Endothelial cell of umbilical vein (primary cell): ENCODE results near the gene EYS.

Experiments used
- MYC ChIP-seq: IDR thresholded peaks from one replicate; pipeline ENCODE4 v1.6.1; 2011; ENCODE audit warnings: mild to moderate bottlenecking, low read depth, low read length
- POLR2A ChIP-seq: IDR thresholded peaks from 2 replicates; pipeline ENCODE4 v1.6.1; 2012; ENCODE audit warnings: low read depth, mild to moderate bottlenecking, control low read depth, low read length
- POLR2AphosphoS5 ChIP-seq: IDR thresholded peaks from 2 replicates; pipeline ENCODE4 v1.6.1; 2012; ENCODE audit warnings: low read depth, mild to moderate bottlenecking, control low read depth, low read length, moderate library complexity; ENCODE audit not compliant: insufficient read depth
- TF ChIP-seq, protein P1 (sequence below): IDR thresholded peaks from 2 replicates; pipeline ENCODE4 v1.6.1; 2011; ENCODE audit not compliant: insufficient read depth, insufficient read length

DNA sequence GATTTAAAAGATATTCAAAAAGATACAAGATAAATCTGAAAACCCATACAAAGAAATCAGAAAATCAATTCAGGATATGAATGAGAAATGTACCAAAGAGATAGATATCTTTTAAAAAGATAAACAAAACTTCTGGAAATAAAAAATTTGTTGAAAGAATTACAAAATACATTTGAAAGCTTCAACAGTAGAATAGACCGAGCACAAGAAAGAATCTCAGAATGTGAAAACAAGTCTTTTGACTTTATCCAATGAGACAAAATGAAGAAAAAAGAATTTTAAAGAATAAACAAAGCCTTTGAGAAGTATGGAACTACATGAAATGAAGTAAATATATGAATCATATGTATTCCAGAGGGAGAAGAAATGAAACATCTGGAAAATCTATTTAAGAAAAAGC is 1011.0 kb downstream of the EYS start:
- TF ChIP-seq, protein P1, sequence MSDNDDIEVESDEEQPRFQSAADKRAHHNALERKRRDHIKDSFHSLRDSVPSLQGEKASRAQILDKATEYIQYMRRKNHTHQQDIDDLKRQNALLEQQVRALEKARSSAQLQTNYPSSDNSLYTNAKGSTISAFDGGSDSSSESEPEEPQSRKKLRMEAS, result no peak
- TF ChIP-seq POLR2A, result no peak
- TF ChIP-seq POLR2AphosphoS5, result no peak
- no peak for TF ChIP-seq MYC
